Fibroblast of lung (primary cell): ENCODE measurements around the gene CEACAM5. TPM values are rescaled to one million over a fixed set of nuclear protein-coding genes. Genes with fewer than 3 reads are reported as not detected.

Experiments
- DNase-seq, 2 donors: peaks; one replicate each; pipeline versions ENCODE4 v3.0.0 to v3.0.0-alpha.2; 2010; ENCODE audit warnings: low read depth in 2 of 2
- H2AFZ ChIP-seq: 2 replicates; pipeline ENCODE4 v1.5.1; 2012; ENCODE audit warnings: low read length, control low read depth, inconsistent platforms
- H3K27ac ChIP-seq: 2 replicates; pipeline ENCODE4 v1.5.1; 2011; ENCODE audit warnings: low read length, control low read depth; ENCODE audit not compliant: insufficient read depth
- H3K27me3 ChIP-seq: 2 replicates; pipeline ENCODE4 v1.5.1; 2011; ENCODE audit warnings: mild to moderate bottlenecking, low read length; ENCODE audit not compliant: control insufficient read depth, insufficient read depth
- H3K36me3 ChIP-seq: 2 replicates; pipeline ENCODE4 v1.5.1; 2011; ENCODE audit warnings: low read length; ENCODE audit not compliant: control insufficient read depth, insufficient read depth
- H3K4me1 ChIP-seq: 2 replicates; pipeline ENCODE4 v1.5.1; 2011; ENCODE audit warnings: low read length; ENCODE audit not compliant: control insufficient read depth, insufficient read depth; ENCODE audit errors: extremely low read depth
- H3K4me2 ChIP-seq: 2 replicates; pipeline ENCODE4 v1.5.1; 2011; ENCODE audit warnings: low read length, control low read depth; ENCODE audit not compliant: insufficient read depth; ENCODE audit errors: extremely low read depth
- H3K4me3 ChIP-seq, 4 experiments: fragments of 200-600 bp in 1 of 4; sonication (generic) in 1 of 4; replicated peaks in 1 of 4; 2 replicates each; pipeline ENCODE4 v1.5.1; 2011 to 2016; ENCODE audit warnings: low read length in 4 of 4, low read depth in 3 of 4, mild to moderate bottlenecking in 3 of 4, control low read depth in 2 of 4, inconsistent platforms in 1 of 4, mixed read lengths in 1 of 4; ENCODE audit not compliant: insufficient read depth in 1 of 4; ENCODE audit errors: control extremely low read depth in 1 of 4
- H3K79me2 ChIP-seq: 2 replicates; pipeline ENCODE4 v1.5.1; 2012; ENCODE audit warnings: mild to moderate bottlenecking, low read length, inconsistent platforms; ENCODE audit not compliant: control insufficient read depth, insufficient read depth
- H3K9ac ChIP-seq: 2 replicates; pipeline ENCODE4 v1.5.1; 2011; ENCODE audit warnings: mild to moderate bottlenecking, low read length, control low read depth; ENCODE audit not compliant: insufficient read depth
- H3K9me3 ChIP-seq: 2 replicates; pipeline ENCODE4 v1.5.1; 2012; ENCODE audit warnings: low read depth, low read length; ENCODE audit not compliant: control insufficient read depth, insufficient read depth
- H4K20me1 ChIP-seq: 2 replicates; pipeline ENCODE4 v1.5.1; 2011; ENCODE audit warnings: low read length; ENCODE audit not compliant: control insufficient read depth, insufficient read depth; ENCODE audit errors: extremely low read depth
- EZH2 ChIP-seq: IDR thresholded peaks from 2 replicates; pipeline ENCODE4 v1.5.1; 2012; ENCODE audit warnings: low read length, control low read depth, mild to moderate bottlenecking; ENCODE audit errors: missing control alignments
- polyA plus RNA-seq, 2 donors: library from polyadenylated mRNA; depleted of rRNA in 1 of 2; stranded (reverse) in 1 of 2; unstranded in 1 of 2; fragments of >200 nt; gene quantifications; 2 replicates each; pipeline ENCODE4 v1.2.1, GENCODE V29; 2011 to 2012; ENCODE audit warnings: missing spikeins in 1 of 2
- total RNA-seq: library from RNA; depleted of rRNA; stranded (reverse); fragments of >200 nt; gene quantifications from 2 replicates; pipeline ENCODE4 v1.2.1, GENCODE V29; 2014
- TF ChIP-seq, protein P1 (sequence below), 2 donors: IDR thresholded peaks in 1 of 2; conservative IDR thresholded peaks in 1 of 2; 1 replicate in 1 of 2; 2 replicates in 1 of 2; pipeline ENCODE4 v1.5.1; 2011 to 2012; ENCODE audit warnings: low read length in 2 of 2, control low read depth in 1 of 2, inconsistent platforms in 1 of 2, low read depth in 1 of 2, mild to moderate bottlenecking in 1 of 2

The CEACAM5 gene
- total and polyA plus RNA-seq, 2 donors (not counting 1 experiment from before 2014, with no cell fraction given) = not detected

DNA sequence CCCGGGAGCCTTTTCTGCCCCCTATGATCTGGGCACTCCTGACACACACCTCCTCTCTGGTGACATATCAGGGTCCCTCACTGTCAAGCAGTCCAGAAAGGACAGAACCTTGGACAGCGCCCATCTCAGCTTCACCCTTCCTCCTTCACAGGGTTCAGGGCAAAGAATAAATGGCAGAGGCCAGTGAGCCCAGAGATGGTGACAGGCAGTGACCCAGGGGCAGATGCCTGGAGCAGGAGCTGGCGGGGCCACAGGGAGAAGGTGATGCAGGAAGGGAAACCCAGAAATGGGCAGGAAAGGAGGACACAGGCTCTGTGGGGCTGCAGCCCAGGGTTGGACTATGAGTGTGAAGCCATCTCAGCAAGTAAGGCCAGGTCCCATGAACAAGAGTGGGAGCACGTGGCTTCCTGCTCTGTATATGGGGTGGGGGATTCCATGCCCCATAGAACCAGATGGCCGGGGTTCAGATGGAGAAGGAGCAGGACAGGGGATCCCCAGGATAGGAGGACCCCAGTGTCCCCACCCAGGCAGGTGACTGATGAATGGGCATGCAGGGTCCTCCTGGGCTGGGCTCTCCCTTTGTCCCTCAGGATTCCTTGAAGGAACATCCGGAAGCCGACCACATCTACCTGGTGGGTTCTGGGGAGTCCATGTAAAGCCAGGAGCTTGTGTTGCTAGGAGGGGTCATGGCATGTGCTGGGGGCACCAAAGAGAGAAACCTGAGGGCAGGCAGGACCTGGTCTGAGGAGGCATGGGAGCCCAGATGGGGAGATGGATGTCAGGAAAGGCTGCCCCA, 11.8 kb upstream of the CEACAM5 start:
- Histone ChIP-seq H3K4me2 (no peak overlapping the region), H3K27ac (no peak overlapping the region), H2AFZ (no peak overlapping the region), H3K9me3 (no peaks in the 10 kb centered on the region), H3K9ac (no peak overlapping the region), H4K20me1 (no peaks in the 10 kb centered on the region), H3K4me3 (no peak overlapping the region), H3K79me2 (no peaks in the 10 kb centered on the region), H3K27me3 (peaks cover 2% of the 10 kb centered on the region), H3K4me1 (no peaks in the 10 kb centered on the region), H3K36me3 (no peaks in the 10 kb centered on the region)
- no peak for DNase-seq
- TF ChIP-seq, protein P1, sequence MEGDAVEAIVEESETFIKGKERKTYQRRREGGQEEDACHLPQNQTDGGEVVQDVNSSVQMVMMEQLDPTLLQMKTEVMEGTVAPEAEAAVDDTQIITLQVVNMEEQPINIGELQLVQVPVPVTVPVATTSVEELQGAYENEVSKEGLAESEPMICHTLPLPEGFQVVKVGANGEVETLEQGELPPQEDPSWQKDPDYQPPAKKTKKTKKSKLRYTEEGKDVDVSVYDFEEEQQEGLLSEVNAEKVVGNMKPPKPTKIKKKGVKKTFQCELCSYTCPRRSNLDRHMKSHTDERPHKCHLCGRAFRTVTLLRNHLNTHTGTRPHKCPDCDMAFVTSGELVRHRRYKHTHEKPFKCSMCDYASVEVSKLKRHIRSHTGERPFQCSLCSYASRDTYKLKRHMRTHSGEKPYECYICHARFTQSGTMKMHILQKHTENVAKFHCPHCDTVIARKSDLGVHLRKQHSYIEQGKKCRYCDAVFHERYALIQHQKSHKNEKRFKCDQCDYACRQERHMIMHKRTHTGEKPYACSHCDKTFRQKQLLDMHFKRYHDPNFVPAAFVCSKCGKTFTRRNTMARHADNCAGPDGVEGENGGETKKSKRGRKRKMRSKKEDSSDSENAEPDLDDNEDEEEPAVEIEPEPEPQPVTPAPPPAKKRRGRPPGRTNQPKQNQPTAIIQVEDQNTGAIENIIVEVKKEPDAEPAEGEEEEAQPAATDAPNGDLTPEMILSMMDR (conservative IDR thresholded peaks at IDR 0.05 in 1 of 2, IDR thresholded peaks at IDR 0.05 in 1 of 2; ENCODE audit: low read depth in 1 of 2, low read length in 2 of 2) = no peak
- no peak for TF ChIP-seq EZH2

DNA sequence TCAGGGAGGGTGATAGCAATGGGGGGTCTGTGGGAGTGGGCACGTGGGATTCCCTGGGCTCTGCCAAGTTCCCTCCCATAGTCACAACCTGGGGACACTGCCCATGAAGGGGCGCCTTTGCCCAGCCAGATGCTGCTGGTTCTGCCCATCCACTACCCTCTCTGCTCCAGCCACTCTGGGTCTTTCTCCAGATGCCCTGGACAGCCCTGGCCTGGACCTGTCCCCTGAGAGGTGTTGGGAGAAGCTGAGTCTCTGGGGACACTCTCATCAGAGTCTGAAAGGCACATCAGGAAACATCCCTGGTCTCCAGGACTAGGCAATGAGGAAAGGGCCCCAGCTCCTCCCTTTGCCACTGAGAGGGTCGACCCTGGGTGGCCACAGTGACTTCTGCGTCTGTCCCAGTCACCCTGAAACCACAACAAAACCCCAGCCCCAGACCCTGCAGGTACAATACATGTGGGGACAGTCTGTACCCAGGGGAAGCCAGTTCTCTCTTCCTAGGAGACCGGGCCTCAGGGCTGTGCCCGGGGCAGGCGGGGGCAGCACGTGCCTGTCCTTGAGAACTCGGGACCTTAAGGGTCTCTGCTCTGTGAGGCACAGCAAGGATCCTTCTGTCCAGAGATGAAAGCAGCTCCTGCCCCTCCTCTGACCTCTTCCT, 11.1 kb upstream of the CEACAM5 start:
- no peak for TF ChIP-seq EZH2
- TF ChIP-seq, protein P1 (conservative IDR thresholded peaks at IDR 0.05 in 1 of 2, IDR thresholded peaks at IDR 0.05 in 1 of 2; ENCODE audit: low read depth in 1 of 2, low read length in 2 of 2) = no peak
- no peak overlapping the region for H3K9ac ChIP-seq
- H3K9me3 ChIP-seq = no peaks in the 10 kb centered on the region
- no peak overlapping the region for H3K4me2 ChIP-seq
- H3K4me1 ChIP-seq = no peaks in the 10 kb centered on the region
- no peaks in the 10 kb centered on the region for H3K79me2 ChIP-seq
- no peak overlapping the region for H3K27ac ChIP-seq
- no peak for DNase-seq
- H2AFZ ChIP-seq = no peak overlapping the region
- no peaks in the 10 kb centered on the region for H3K36me3 ChIP-seq
- H3K4me3 ChIP-seq = no peak overlapping the region
- no peaks in the 10 kb centered on the region for H3K27me3 ChIP-seq
- no peaks in the 10 kb centered on the region for H4K20me1 ChIP-seq

DNA sequence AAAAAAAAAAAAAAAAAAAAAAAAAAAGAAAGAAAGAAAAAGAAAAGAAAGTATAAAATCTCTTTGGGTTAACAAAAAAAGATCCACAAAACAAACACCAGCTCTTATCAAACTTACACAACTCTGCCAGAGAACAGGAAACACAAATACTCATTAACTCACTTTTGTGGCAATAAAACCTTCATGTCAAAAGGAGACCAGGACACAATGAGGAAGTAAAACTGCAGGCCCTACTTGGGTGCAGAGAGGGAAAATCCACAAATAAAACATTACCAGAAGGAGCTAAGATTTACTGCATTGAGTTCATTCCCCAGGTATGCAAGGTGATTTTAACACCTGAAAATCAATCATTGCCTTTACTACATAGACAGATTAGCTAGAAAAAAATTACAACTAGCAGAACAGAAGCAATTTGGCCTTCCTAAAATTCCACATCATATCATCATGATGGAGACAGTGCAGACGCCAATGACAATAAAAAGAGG, 9.6 kb upstream of the CEACAM5 start:
- no peak for DNase-seq
- no peaks in the 10 kb centered on the region for H3K4me1 ChIP-seq
- H3K4me3 ChIP-seq = no peak overlapping the region
- H3K36me3 ChIP-seq = no peaks in the 10 kb centered on the region
- H3K9me3 ChIP-seq = no peaks in the 10 kb centered on the region
- no peak overlapping the region for H3K9ac ChIP-seq
- no peaks in the 10 kb centered on the region for H4K20me1 ChIP-seq
- no peaks in the 10 kb centered on the region for H3K27me3 ChIP-seq
- no peak overlapping the region for H3K4me2 ChIP-seq
- no peaks in the 10 kb centered on the region for H3K79me2 ChIP-seq
- TF ChIP-seq, protein P1 (conservative IDR thresholded peaks at IDR 0.05 in 1 of 2, IDR thresholded peaks at IDR 0.05 in 1 of 2; ENCODE audit: low read depth in 1 of 2, low read length in 2 of 2) = no peak
- no peak for TF ChIP-seq EZH2
- no peak overlapping the region for H2AFZ ChIP-seq
- H3K27ac ChIP-seq = no peak overlapping the region
